B cell (primary cell): Measurements from ENCODE around the gene CFHR3.
"Not testable (repeated sequence)": the region's sequence is repeated elsewhere in the genome, so short reads cannot be mapped to it uniquely, and the experiment has no call there.

Experiments
- CTCF ChIP-seq: fragments of 200-600 bp; IDR thresholded peaks from one replicate; pipeline ENCODE4 v1.8.0; 2022; ENCODE audit warnings: antibody characterized with exemption, mild to moderate bottlenecking
- EZH2 ChIP-seq: IDR thresholded peaks from 2 replicates; pipeline ENCODE4 v1.6.1; 2012; ENCODE audit warnings: borderline replicate concordance, low read depth, mild to moderate bottlenecking, moderate library complexity, low read length; ENCODE audit not compliant: insufficient read depth, poor library complexity, severe bottlenecking

GRCh38 chr1:196769823-196770222 is 4.8 kb upstream of the CFHR3 start:
- not testable (repeated sequence) for TF ChIP-seq CTCF, EZH2
